IMR-90 (cell line): ENCODE results near the gene SEZ6L2.

Experiments
- CTCF ChIP-seq: conservative IDR thresholded peaks from 2 replicates; pipeline ENCODE4 v1.5.1; 2012; ENCODE audit warnings: mild to moderate bottlenecking, low read depth, low read length, improper control_type of control experiment
- FOS ChIP-seq: fragments of 150-350 bp; IDR thresholded peaks from 2 replicates; pipeline ENCODE4 v1.6.1; 2016; ENCODE audit warnings: low read depth, low read length
- USF2 ChIP-seq: fragments of 150-350 bp; IDR thresholded peaks from 2 replicates; pipeline ENCODE4 v1.6.1; 2017; ENCODE audit warnings: mild to moderate bottlenecking, antibody characterized with exemption, low read length, low read depth

GRCh38 chr16:29913514-29913913, 14.2 kb upstream of the SEZ6L2 start:
- TF ChIP-seq CTCF = no peak
- no peak for TF ChIP-seq FOS
- TF ChIP-seq USF2 = no peak
